ENCODE results near the gene HOXC5. TPM values are rescaled to one million over a fixed set of nuclear protein-coding genes. Genes with fewer than 3 reads are reported as not detected.

The HOXC5 gene
- polyA plus RNA-seq, 3 donors: not detected

DNA sequence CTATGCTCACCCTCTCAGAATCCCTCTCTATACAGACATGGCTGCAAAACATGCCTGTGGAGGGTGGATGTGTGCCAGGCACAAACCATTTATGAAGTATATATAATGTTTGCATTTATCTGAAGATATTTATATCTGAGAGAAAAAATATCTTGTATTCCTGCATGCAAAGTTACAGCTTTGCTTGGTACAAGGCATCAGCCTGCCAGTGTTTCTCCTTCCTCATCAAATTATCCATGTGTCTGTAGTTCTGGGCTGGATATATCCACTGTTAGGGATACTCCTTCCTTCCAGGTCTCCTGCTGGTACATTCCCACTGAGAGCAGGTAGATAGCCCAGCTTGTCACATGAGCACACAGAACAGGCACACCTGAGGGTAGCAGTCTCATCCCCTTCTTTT lies 32.8 kb downstream of the HOXC5 start:
- Mint-ChIP-seq H3K9me3 (peaks cover 0 to 6% (median 0%) of the 10 kb centered on the region in 7 donors), H3K27me3 (ENCODE audit: low read depth in 3 of 3) (peaks cover 61 to 65% (median 64%) of the 10 kb centered on the region in 3 donors), H3K27ac (no peak overlapping the region), H3K4me1 (no peaks in the 10 kb centered on the region), H3K36me3 (no peaks in the 10 kb centered on the region), H3K4me3 (peak overlapping the region in 1 of 2 donors; percentile 1)
- intact Hi-C loops (cut with micrococcal nuclease): no loop called here
- H3K4me1 ChIP-seq (ENCODE audit: control insufficient read depth in 1 of 2, insufficient read depth in 2 of 2, low read length in 2 of 2): no peaks in the 10 kb centered on the region
- no peak overlapping the region for H2AFZ ChIP-seq (ENCODE audit: insufficient read depth, low read depth, low read length, poor library complexity, severe bottlenecking)
- H3K4me2 ChIP-seq (replicated peaks; ENCODE audit: extremely low read depth, low read length, poor library complexity, severe bottlenecking): no peak overlapping the region
- no peak overlapping the region for H3K27ac ChIP-seq (ENCODE audit: low read depth in 1 of 2, low read length in 2 of 2)
- no peaks in the 10 kb centered on the region for H4K20me1 ChIP-seq (ENCODE audit: insufficient read depth, low read length)
- no peak overlapping the region for H3K4me3 ChIP-seq (replicated peaks in 1 of 3; ENCODE audit: low read depth in 2 of 3, low read length in 3 of 3)
- no peak overlapping the region for H3K9ac ChIP-seq (ENCODE audit: insufficient read depth, low read length, poor library complexity, severe bottlenecking)
- no peaks in the 10 kb centered on the region for H3K9me3 ChIP-seq (replicated peaks in 1 of 2; ENCODE audit: control insufficient read depth in 1 of 2, insufficient read depth in 1 of 2, low read length in 2 of 2)
- DNase-seq: no peak
- H3K27me3 ChIP-seq (ENCODE audit: control insufficient read depth in 2 of 2, insufficient read depth in 2 of 2, low read length in 2 of 2): peaks cover 54 to 61% of the 10 kb centered on the region in 2 donors
- H3K79me2 ChIP-seq (ENCODE audit: insufficient read depth, low read length): no peaks in the 10 kb centered on the region
- H3K36me3 ChIP-seq (replicated peaks in 1 of 2; ENCODE audit: control insufficient read depth in 1 of 2, insufficient read depth in 2 of 2, low read length in 2 of 2): no peaks in the 10 kb centered on the region
- TF ChIP-seq, protein P1, sequence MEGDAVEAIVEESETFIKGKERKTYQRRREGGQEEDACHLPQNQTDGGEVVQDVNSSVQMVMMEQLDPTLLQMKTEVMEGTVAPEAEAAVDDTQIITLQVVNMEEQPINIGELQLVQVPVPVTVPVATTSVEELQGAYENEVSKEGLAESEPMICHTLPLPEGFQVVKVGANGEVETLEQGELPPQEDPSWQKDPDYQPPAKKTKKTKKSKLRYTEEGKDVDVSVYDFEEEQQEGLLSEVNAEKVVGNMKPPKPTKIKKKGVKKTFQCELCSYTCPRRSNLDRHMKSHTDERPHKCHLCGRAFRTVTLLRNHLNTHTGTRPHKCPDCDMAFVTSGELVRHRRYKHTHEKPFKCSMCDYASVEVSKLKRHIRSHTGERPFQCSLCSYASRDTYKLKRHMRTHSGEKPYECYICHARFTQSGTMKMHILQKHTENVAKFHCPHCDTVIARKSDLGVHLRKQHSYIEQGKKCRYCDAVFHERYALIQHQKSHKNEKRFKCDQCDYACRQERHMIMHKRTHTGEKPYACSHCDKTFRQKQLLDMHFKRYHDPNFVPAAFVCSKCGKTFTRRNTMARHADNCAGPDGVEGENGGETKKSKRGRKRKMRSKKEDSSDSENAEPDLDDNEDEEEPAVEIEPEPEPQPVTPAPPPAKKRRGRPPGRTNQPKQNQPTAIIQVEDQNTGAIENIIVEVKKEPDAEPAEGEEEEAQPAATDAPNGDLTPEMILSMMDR (IDR thresholded peaks at IDR 0.05): no peak

DNA sequence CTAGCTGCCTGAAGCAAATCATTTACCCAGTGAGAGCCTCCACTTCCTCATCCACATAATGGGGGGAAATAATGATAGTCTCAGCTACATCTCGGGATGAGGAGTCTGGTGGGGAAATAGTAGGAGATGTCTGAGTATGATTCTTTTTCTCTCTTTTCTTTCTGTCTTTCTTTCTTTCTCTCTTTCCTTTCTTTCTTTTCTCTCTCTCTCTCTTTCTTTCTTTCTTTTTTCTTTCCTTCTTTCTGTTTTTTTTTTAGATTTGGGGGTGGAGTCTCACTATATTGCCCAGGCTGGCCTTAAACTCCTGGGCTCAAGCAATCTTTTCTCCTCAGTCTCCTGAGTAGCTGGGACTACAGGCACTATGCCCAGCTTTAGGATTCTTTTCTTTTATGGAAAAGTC lies 33.6 kb downstream of the HOXC5 start:
- no peaks in the 10 kb centered on the region for H3K79me2 ChIP-seq (ENCODE audit: insufficient read depth, low read length)
- DNase-seq: no peak
- peaks cover 0 to 3% (median 0%) of the 10 kb centered on the region in 7 donors for H3K9me3 Mint-ChIP-seq
- no peaks in the 10 kb centered on the region for H3K36me3 ChIP-seq (replicated peaks in 1 of 2; ENCODE audit: control insufficient read depth in 1 of 2, insufficient read depth in 2 of 2, low read length in 2 of 2)
- no peak overlapping the region for H3K9ac ChIP-seq (ENCODE audit: insufficient read depth, low read length, poor library complexity, severe bottlenecking)
- intact Hi-C loops (cut with micrococcal nuclease): no loop called here
- no peak overlapping the region for H3K27ac Mint-ChIP-seq
- H3K4me1 Mint-ChIP-seq: no peaks in the 10 kb centered on the region
- peaks cover 54 to 59% of the 10 kb centered on the region in 2 donors for H3K27me3 ChIP-seq (ENCODE audit: control insufficient read depth in 2 of 2, insufficient read depth in 2 of 2, low read length in 2 of 2)
- TF ChIP-seq, protein P1 (IDR thresholded peaks at IDR 0.05): no peak
- no CpG with 5 or more reads among the region's 1 CpG for whole genome bisulfite sequencing (ENCODE audit: insufficient coverage)
- no peaks in the 10 kb centered on the region for H3K4me1 ChIP-seq (ENCODE audit: control insufficient read depth in 1 of 2, insufficient read depth in 2 of 2, low read length in 2 of 2)
- H3K27me3 Mint-ChIP-seq (ENCODE audit: low read depth in 3 of 3): peaks cover 61 to 62% (median 61%) of the 10 kb centered on the region in 3 donors
- H3K36me3 Mint-ChIP-seq: no peaks in the 10 kb centered on the region
- H3K9me3 ChIP-seq (replicated peaks in 1 of 2; ENCODE audit: control insufficient read depth in 1 of 2, insufficient read depth in 1 of 2, low read length in 2 of 2): no peaks in the 10 kb centered on the region
- no peak overlapping the region for H2AFZ ChIP-seq (ENCODE audit: insufficient read depth, low read depth, low read length, poor library complexity, severe bottlenecking)
- no peak overlapping the region for H3K4me2 ChIP-seq (replicated peaks; ENCODE audit: extremely low read depth, low read length, poor library complexity, severe bottlenecking)
- no peak overlapping the region for H3K4me3 ChIP-seq (replicated peaks in 1 of 3; ENCODE audit: low read depth in 2 of 3, low read length in 3 of 3)
- H3K27ac ChIP-seq (ENCODE audit: low read depth in 1 of 2, low read length in 2 of 2): no peak overlapping the region
- peak overlapping the region in 1 of 2 donors; percentile 7 for H3K4me3 Mint-ChIP-seq
- H4K20me1 ChIP-seq (ENCODE audit: insufficient read depth, low read length): no peaks in the 10 kb centered on the region

All from CD14-positive monocyte (primary cell).